HFFc6 (cell line): ENCODE measurements around the gene CADM1. TPM values are rescaled to one million over a fixed set of nuclear protein-coding genes. Genes with fewer than 3 reads are reported as not detected.

Experiments used
- DNase-seq: peaks from one replicate; pipeline ENCODE4 v3.0.0-alpha.2; 2018
- H3K27ac Mint-ChIP-seq: 2 replicates; pipeline ENCODE4 v1.8.0; 2020; ENCODE audit warnings: mild to moderate bottlenecking, mixed read lengths
- H3K27me3 Mint-ChIP-seq: 2 replicates; pipeline ENCODE4 v1.8.0; 2021; ENCODE audit warnings: mild to moderate bottlenecking, moderate library complexity, mixed read lengths; ENCODE audit not compliant: insufficient read depth
- H3K36me3 Mint-ChIP-seq: 2 replicates; pipeline ENCODE4 v1.8.0; 2021; ENCODE audit warnings: low read depth, mixed read lengths
- H3K4me1 Mint-ChIP-seq: 2 replicates; pipeline ENCODE4 v1.8.0; 2020; ENCODE audit warnings: low read depth, mixed read lengths
- H3K4me3 Mint-ChIP-seq: 2 replicates; pipeline ENCODE4 v1.8.0; 2020; ENCODE audit warnings: mild to moderate bottlenecking, moderate library complexity, mixed read lengths
- H3K9me3 Mint-ChIP-seq: 2 replicates; pipeline ENCODE4 v1.8.0; 2020; ENCODE audit warnings: mild to moderate bottlenecking, mixed read lengths
- CTCF ChIP-seq: fragments of 200-600 bp; sonication (generic); IDR thresholded peaks from 2 replicates; pipeline ENCODE4 v1.5.0; 2021; ENCODE audit warnings: antibody characterized with exemption, mild to moderate bottlenecking
- total RNA-seq, 6 experiments: library from RNA; stranded (reverse); fragmentation: NEBNext Ultra II Directional; extraction: Animal tissue kit (Norgen Biotek cat#: 25700); gene quantifications; 2 replicates in 1 of 6; 3 replicates in 5 of 6; pipeline ENCODE4 v1.2.3, GENCODE V29; 2021

CADM1 gene
- total RNA-seq, 6 experiments from 2014 or later, result not detected

- TF ChIP-seq CTCF, result no peak
- Mint-ChIP-seq H3K27me3 (no peaks in the 10 kb centered on the region; the same call in 1 of the 2 replicates), H3K27ac (no peak overlapping the region), H3K9me3 (peaks cover 40% of the 10 kb centered on the region), H3K4me3 (no peak overlapping the region), H3K36me3 (no peaks in the 10 kb centered on the region), H3K4me1 (no peaks in the 10 kb centered on the region)
- DNase-seq, result no peak
Observed at GRCh38 chr11:115444542-115444941, 59.7 kb downstream of the CADM1 start.

GRCh38 chr11:115439969-115440540 lies 64.2 kb downstream of the CADM1 start:
- no peak overlapping the region for H3K27ac Mint-ChIP-seq
- no peaks in the 10 kb centered on the region; the same call in 1 of the 2 replicates for H3K27me3 Mint-ChIP-seq
- peaks cover 36% of the 10 kb centered on the region for H3K9me3 Mint-ChIP-seq
- no peak for TF ChIP-seq CTCF
- no peak overlapping the region for H3K4me3 Mint-ChIP-seq
- H3K4me1 Mint-ChIP-seq, result no peaks in the 10 kb centered on the region
- DNase-seq, result no peak
- no peaks in the 10 kb centered on the region for H3K36me3 Mint-ChIP-seq

- no peak for DNase-seq
- Mint-ChIP-seq H3K27me3 (no peaks in the 10 kb centered on the region; the same call in 1 of the 2 replicates), H3K9me3 (peaks cover 34% of the 10 kb centered on the region), H3K27ac (no peak overlapping the region), H3K4me3 (no peak overlapping the region), H3K4me1 (no peaks in the 10 kb centered on the region), H3K36me3 (no peaks in the 10 kb centered on the region)
- TF ChIP-seq CTCF, result no peak
Observed at GRCh38 chr11:115439385-115439784, 64.8 kb downstream of the CADM1 start.

- Mint-ChIP-seq H3K4me1 (no peaks in the 10 kb centered on the region), H3K36me3 (no peaks in the 10 kb centered on the region), H3K27ac (no peak overlapping the region), H3K9me3 (peaks cover 43% of the 10 kb centered on the region), H3K4me3 (no peak overlapping the region), H3K27me3 (no peaks in the 10 kb centered on the region; the same call in 1 of the 2 replicates)
- TF ChIP-seq CTCF, result no peak
- DNase-seq, result no peak
Observed at GRCh38 chr11:115437902-115438575, 66.2 kb downstream of the CADM1 start.

- Mint-ChIP-seq H3K4me3 (no peak overlapping the region), H3K27me3 (peaks cover 2% of the 10 kb centered on the region; the same call in 1 of the 2 replicates), H3K9me3 (peaks cover 49% of the 10 kb centered on the region), H3K27ac (no peak overlapping the region), H3K4me1 (no peaks in the 10 kb centered on the region), H3K36me3 (no peaks in the 10 kb centered on the region)
- no peak for DNase-seq
- no peak for TF ChIP-seq CTCF
Observed at GRCh38 chr11:115430345-115430744, 73.9 kb downstream of the CADM1 start.
